Left forelimb (tissue), 1 donor: Measurements from ENCODE around the gene PARN.

Experiments
- DNase-seq: peaks from one replicate; pipeline ENCODE4 v3.0.0-alpha.2; 2018; ENCODE audit warnings: low spot score

The PARN gene

GRCh38 chr16:14529010-14529669 lies 100.9 kb downstream of the PARN start:
- peak; percentile 79 for DNase-seq

GRCh38 chr16:14528306-14528705 lies 101.8 kb downstream of the PARN start:
- no peak for DNase-seq

- DNase-seq: no peak
These were observed 102.5 kb downstream of the PARN start for GRCh38 chr16:14527411-14528044.

GRCh38 chr16:14525596-14525995 lies 104.5 kb downstream of the PARN start:
- DNase-seq: no peak

- DNase-seq: no peak
These were observed 105.1 kb downstream of the PARN start for GRCh38 chr16:14524979-14525378.

GRCh38 chr16:14523632-14524031 lies 106.4 kb downstream of the PARN start:
- no peak for DNase-seq

GRCh38 chr16:14522671-14523070 lies 107.4 kb downstream of the PARN start:
- DNase-seq: no peak

GRCh38 chr16:14520753-14521152 lies 109.3 kb downstream of the PARN start:
- DNase-seq: no peak

- DNase-seq: no peak
These were observed 115.1 kb downstream of the PARN start for GRCh38 chr16:14514967-14515366.

- DNase-seq: no peak
These were observed 116.5 kb downstream of the PARN start for GRCh38 chr16:14513389-14514107.

GRCh38 chr16:14511800-14512135 lies 118.3 kb downstream of the PARN start:
- no peak for DNase-seq

- DNase-seq: no peak
These were observed 118.9 kb downstream of the PARN start for GRCh38 chr16:14510939-14511799.

- DNase-seq: no peak
These were observed 119.5 kb downstream of the PARN start for GRCh38 chr16:14510581-14510938.

GRCh38 chr16:14509675-14510132 lies 120.4 kb downstream of the PARN start:
- no peak for DNase-seq

GRCh38 chr16:14509055-14509454 lies 121.0 kb downstream of the PARN start:
- no peak for DNase-seq

GRCh38 chr16:14505846-14506245 lies 124.2 kb downstream of the PARN start:
- no peak for DNase-seq

- no peak for DNase-seq
These were observed 126.9 kb downstream of the PARN start for GRCh38 chr16:14502932-14503741.

GRCh38 chr16:14502256-14502875 lies 127.7 kb downstream of the PARN start:
- no peak for DNase-seq

- DNase-seq: peak; percentile 86
These were observed 128.5 kb downstream of the PARN start for GRCh38 chr16:14501331-14502255.

- no peak for DNase-seq
These were observed 129.3 kb downstream of the PARN start for GRCh38 chr16:14500791-14501190.
